Measurements from ENCODE around the gene PLCD1.

DNA sequence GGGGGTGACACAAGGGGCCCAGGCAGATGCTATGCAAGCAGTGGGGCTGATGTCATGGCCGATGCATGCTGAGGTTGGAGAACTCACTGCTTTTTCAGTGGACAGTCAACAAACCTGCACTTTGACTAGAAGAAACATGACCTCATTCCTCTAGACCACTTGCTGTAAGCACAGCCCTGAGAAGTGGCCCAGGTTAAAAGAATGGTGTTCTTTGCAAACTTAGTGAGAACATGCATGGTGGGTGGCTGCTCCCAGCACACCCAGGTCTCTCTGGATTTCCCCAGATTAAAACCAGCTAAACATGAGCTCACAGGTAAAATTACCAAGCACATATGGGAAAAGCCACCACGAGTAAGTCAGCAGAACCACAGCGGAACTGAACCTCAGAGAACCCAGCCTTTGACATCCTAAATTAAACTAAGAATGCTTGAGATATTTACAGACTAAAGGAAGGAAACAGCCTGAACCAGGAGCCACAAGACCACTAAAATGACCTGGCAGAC lies 25.1 kb upstream of the PLCD1 start:
- TF ChIP-seq CTCF (IDR thresholded peaks at IDR 0.05) (no peak), POLR2A (IDR thresholded peaks at IDR 0.05) (no peak)

Measured in gastroesophageal sphincter (tissue), 3 donors.